Measurements from ENCODE around the gene IGSF9. TPM values are rescaled to one million over a fixed set of nuclear protein-coding genes. Genes with fewer than 3 reads are reported as not detected.

IGSF9 gene
- total and polyA plus RNA-seq, 2 of the 13 experiments (the other 11 are each of a cell fraction or from before 2014, with no cell fraction given) = 0.03 TPM; not detected in 1

DNA sequence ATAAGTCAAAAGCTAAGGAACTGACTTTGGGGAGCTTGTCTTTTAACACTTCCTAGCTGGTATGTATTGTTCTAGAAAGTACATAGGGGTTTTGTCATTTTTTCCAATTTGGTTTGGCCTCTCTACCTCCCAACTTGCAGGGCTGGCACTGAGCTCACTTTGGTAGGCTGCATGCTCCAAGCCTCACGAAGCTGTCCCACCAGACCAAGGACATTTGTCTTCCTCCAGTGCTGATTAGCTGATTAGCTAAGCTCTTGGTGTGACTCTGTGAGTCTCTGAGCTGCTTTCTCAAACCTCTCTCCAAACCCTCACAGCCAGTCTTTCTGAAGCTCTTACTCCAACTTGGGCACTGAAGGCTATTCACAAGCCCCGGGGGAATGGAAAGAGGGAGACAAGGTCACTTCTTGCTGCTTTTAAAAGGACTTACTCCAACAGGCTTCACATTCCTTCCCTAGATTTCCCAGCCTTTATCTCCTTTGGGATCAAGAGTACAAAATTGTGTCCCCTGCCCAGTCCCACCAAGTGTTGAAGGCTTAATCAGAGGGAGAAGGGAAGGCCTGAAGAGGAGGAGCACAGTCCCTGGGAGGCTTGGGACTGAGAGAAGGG lies 44.6 kb downstream of the IGSF9 start:
- in situ Hi-C loops (cut with HindIII; ENCODE audit: extremely low pct_ligation_motif_present, low pct_unique_long_range_greater_than_20kb) = no loop called here
- CTCF ChIA-PET (ENCODE audit: low intra/inter-chr PET ratio, low total read pairs) = no interaction called here

More for the DNA sequence above, 44.6 kb downstream of the IGSF9 start:
- BruUV-seq (replicated peaks) = no TSS peak
- Histone ChIP-seq H4K20me1 (ENCODE audit: insufficient read depth, low read length) (no peaks in the 10 kb centered on the region), H2AFZ (ENCODE audit: low read length) (no peak overlapping the region), H3K27ac (ENCODE audit: extremely low read length, insufficient read depth, low read length) (no peak overlapping the region), H3K4me2 (ENCODE audit: low read depth, low read length) (no peak overlapping the region), H3K9ac (ENCODE audit: insufficient read depth, low read depth, low read length) (no peak overlapping the region), H3K27me3 (ENCODE audit: control insufficient read depth in 1 of 2, insufficient read depth in 2 of 2, low read length in 2 of 2) (peaks cover 0 to 1% of the 10 kb centered on the region in 2 experiments; a peak in 2 of 5 replicates), H3K79me2 (ENCODE audit: insufficient read depth, low read length) (no peaks in the 10 kb centered on the region), H3K9me3 (ENCODE audit: low read length) (no peaks in the 10 kb centered on the region), H3K4me3 (replicated peaks in 1 of 3; ENCODE audit: insufficient read depth in 1 of 3, low read depth in 2 of 3, low read length in 3 of 3) (no peak overlapping the region), H3K36me3 (replicated peaks in 1 of 2; ENCODE audit: control insufficient read depth in 1 of 2, insufficient read depth in 2 of 2, low read length in 2 of 2) (no peaks in the 10 kb centered on the region), H3K4me1 (ENCODE audit: insufficient read depth, low read length) (no peaks in the 10 kb centered on the region)
- WGBS (ENCODE audit: low lambda C conversion rate) = 26% methylated on average over 2 of the region's 2 CpGs
- ATAC-seq (no peak), DNase-seq (ENCODE audit: low spot score) (no peak), FAIRE-seq (no peak)
- TF ChIP-seq ZNF331 (CRISPR knock-in tag; IDR thresholded peaks at IDR 0.05) (no peak), STAT5B (CRISPR knock-in tag; IDR thresholded peaks at IDR 0.05) (no peak), ZNF652 (CRISPR knock-in tag; IDR thresholded peaks at IDR 0.05; ENCODE audit: borderline replicate concordance, low read depth) (no peak), ZSCAN20 (CRISPR knock-in tag; IDR thresholded peaks at IDR 0.05; ENCODE audit: borderline replicate concordance) (no peak), KLF9 (CRISPR knock-in tag; IDR thresholded peaks at IDR 0.05; ENCODE audit: low read depth) (no peak), ZFP91 (CRISPR knock-in tag; IDR thresholded peaks at IDR 0.05; ENCODE audit: borderline replicate concordance) (no peak), HMG20A (CRISPR knock-in tag; IDR thresholded peaks at IDR 0.05; ENCODE audit: borderline replicate concordance) (no peak), BRD4 (CRISPR knock-in tag; IDR thresholded peaks at IDR 0.05) (no peak), FOXM1 (CRISPR knock-in tag; IDR thresholded peaks at IDR 0.05) (no peak), EED (CRISPR knock-in tag; IDR thresholded peaks at IDR 0.05) (no peak), DRAP1 (CRISPR knock-in tag; IDR thresholded peaks at IDR 0.05) (no peak), MXD4 (CRISPR knock-in tag; IDR thresholded peaks at IDR 0.05) (no peak)
- intact Hi-C loops (cut with micrococcal nuclease; ENCODE audit: unreplicated experiment) = no loop called here
- POLR2A ChIA-PET = no interaction called here
